Fibroblast of gingiva (primary cell): ENCODE measurements around the gene IQGAP2.
"Not testable (repeated sequence)": the region's sequence is repeated elsewhere in the genome, so short reads cannot be mapped to it uniquely, and the experiment has no call there.

Experiments used
- DNase-seq: peaks from one replicate; pipeline ENCODE4 v3.0.0-alpha.2; 2011; ENCODE audit warnings: low read depth

Gene IQGAP2

GRCh38 chr5:76535577-76535976 is 132.5 kb downstream of the IQGAP2 start:
- no peak for DNase-seq

- DNase-seq, result no peak
Observed at GRCh38 chr5:76537073-76537543, 134.0 kb downstream of the IQGAP2 start.

DNA sequence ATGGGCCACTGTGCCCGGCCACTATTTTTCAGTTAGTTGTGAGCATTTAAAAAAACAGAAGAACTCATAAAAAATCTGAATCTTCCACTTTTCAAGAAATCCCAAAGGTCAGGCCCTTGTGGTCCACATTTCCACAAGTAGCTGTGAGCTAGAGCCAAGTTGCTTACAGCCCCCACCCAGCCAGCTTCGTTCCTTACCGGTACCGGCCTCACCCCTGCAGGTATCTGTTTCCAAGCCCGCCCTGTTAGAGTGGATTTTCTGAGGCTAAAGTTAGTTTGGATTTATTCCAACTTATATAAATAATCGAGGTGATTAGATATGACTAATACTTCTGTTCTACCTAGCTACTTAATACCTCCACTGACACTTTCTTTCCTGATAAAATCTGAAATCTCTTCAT is 139.2 kb downstream of the IQGAP2 start:
- DNase-seq, result no peak

- no peak for DNase-seq
Observed at GRCh38 chr5:76542887-76543690, 140.0 kb downstream of the IQGAP2 start.

- no peak for DNase-seq
Observed at GRCh38 chr5:76544268-76544926, 141.3 kb downstream of the IQGAP2 start.

DNA sequence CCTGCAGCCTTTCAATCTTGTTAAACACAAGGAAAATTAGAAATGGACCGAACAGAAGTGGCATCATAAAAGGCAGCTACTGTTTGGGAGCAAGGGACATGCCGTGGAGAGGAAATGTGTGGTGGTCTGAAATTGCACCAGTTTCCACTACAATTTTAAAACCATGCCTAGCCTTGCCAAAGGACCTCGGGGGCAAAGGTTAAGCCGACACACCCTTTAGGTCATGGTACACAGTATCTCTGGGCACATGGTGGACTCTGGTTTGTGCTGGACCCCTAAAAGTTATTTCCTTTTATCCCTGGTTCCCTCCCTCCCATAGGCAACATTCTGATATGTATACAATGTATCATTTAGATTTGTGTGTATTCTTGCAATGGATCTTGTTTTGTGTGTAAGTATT is 142.1 kb downstream of the IQGAP2 start:
- DNase-seq, result no peak

GRCh38 chr5:76546497-76547102 is 143.5 kb downstream of the IQGAP2 start:
- DNase-seq, result no peak

- peak; percentile 5 for DNase-seq
Observed at GRCh38 chr5:76547242-76547890, 144.3 kb downstream of the IQGAP2 start.

GRCh38 chr5:76547891-76548524 is 144.9 kb downstream of the IQGAP2 start:
- DNase-seq, result no peak

GRCh38 chr5:76548525-76549229 is 145.6 kb downstream of the IQGAP2 start:
- DNase-seq, result no peak

- not testable (repeated sequence) for DNase-seq
Observed at GRCh38 chr5:76550881-76551280, 147.8 kb downstream of the IQGAP2 start.

- no peak for DNase-seq
Observed at GRCh38 chr5:76552546-76552945, 149.5 kb downstream of the IQGAP2 start.

DNA sequence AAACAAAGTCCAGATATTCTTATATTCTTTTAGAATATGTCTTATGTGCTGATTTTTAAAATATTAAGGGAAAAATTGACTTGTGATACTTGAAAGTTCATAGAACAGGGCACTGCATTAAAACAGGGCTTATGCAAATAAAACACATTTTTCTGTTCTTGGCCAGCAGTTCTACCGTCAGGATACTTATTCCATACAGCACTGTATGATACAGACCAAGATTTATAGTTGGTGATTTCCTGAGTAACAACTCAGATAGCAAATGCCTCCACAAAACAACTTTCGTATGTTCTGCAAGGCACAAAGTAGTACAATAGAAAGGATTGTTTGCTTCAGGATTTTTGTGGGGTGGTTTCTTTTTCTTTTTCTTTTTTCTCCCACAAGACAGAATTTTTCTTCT is 150.2 kb downstream of the IQGAP2 start:
- no peak for DNase-seq

- DNase-seq, result no peak
Observed at GRCh38 chr5:76555114-76555513, 152.0 kb downstream of the IQGAP2 start.

GRCh38 chr5:76555717-76556116 is 152.6 kb downstream of the IQGAP2 start:
- no peak for DNase-seq

- no peak for DNase-seq
Observed at GRCh38 chr5:76556511-76557221, 153.6 kb downstream of the IQGAP2 start.

DNA sequence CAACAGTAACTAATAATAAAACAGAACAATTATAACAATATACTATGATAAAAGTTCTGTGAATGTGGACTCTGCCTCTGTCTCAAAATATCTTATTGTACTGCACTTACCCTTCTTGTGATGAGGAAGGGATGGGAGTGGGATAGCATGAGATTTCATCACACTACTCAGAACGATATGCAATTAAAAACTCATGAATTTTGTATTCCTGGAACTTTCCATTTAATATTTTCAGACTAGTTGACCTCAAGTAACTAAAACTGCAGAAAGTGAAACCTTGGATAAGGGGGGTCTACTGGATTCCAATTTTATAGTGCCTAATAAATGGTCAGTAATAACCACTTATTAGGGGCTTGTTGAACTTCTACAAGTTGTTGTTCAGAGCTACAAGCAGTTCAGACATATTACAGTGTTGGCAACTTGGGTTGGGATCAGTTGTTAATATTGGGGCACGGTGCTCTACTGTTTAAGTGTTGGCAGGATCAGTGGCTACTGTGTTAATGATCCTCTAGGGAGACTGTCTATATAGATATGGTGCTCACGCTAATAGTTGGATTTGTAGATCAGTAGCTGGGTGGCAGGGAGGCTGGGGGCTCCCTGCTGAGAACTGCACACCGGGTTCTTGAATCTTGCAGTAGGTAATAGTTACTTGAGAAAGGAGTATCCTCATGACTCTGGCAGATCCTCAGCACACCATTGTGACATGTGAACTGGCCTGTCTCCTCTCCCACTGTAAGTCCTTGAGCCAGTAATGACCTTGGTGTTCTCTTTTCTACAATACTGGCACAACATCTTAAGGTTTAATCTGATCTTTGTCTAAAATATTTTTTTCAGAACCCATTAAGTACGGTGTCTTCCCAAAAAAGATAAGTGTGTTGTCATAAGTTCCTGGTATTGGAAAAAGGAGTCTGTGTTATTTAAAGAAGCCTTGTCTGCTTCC is 158.1 kb downstream of the IQGAP2 start:
- no peak for DNase-seq

GRCh38 chr5:76561959-76562358 is 158.9 kb downstream of the IQGAP2 start:
- DNase-seq, result no peak

GRCh38 chr5:76565009-76565408 is 161.9 kb downstream of the IQGAP2 start:
- no peak for DNase-seq

- DNase-seq, result no peak
Observed at GRCh38 chr5:76570153-76570552, 167.1 kb downstream of the IQGAP2 start.
